Natural killer cell (primary cell): ENCODE results near the gene SPTB. TPM values are rescaled to one million over a fixed set of nuclear protein-coding genes. Genes with fewer than 3 reads are reported as not detected.

Experiments used
- ATAC-seq, 3 donors: fragments of 150-1000 bp in 2 of 3; fragments of 200-7000 bp in 1 of 3; cut with Tn5 transposase; 1 replicate in 1 of 3; 2 replicates in 2 of 3; pipeline ENCODE4 v1.10.0; 2021; ENCODE audit warnings: mild to moderate bottlenecking in 2 of 3, moderate library complexity in 2 of 3
- DNase-seq, 2 donors: peaks; one replicate each; pipeline versions ENCODE4 v3.0.0 to v3.0.0-alpha.2; 2013 to 2021; ENCODE audit warnings: mixed read lengths in 1 of 2
- H3K27ac ChIP-seq: one replicate; pipeline ENCODE4 v1.5.1; 2013; ENCODE audit warnings: mild to moderate bottlenecking, low read length
- H3K27me3 ChIP-seq: one replicate; pipeline ENCODE4 v1.6.1; 2013; ENCODE audit warnings: low read length; ENCODE audit not compliant: control insufficient read depth, insufficient read depth
- H3K36me3 ChIP-seq: one replicate; pipeline ENCODE4 v1.6.1; 2013; ENCODE audit warnings: low read length; ENCODE audit not compliant: control insufficient read depth, insufficient read depth
- H3K4me1 ChIP-seq: one replicate; pipeline ENCODE4 v1.6.1; 2013; ENCODE audit warnings: low read length; ENCODE audit not compliant: control insufficient read depth, insufficient read depth
- H3K4me3 ChIP-seq: one replicate; pipeline ENCODE4 v1.5.1; 2013; ENCODE audit warnings: low read length
- H3K9me3 ChIP-seq: one replicate; pipeline ENCODE4 v1.6.1; 2013; ENCODE audit warnings: low read length; ENCODE audit not compliant: control insufficient read depth, insufficient read depth
- H3K27ac Mint-ChIP-seq, 2 donors: one replicate each; pipeline ENCODE4 v1.8.0; 2022; ENCODE audit warnings: mild to moderate bottlenecking in 2 of 2, mixed read lengths in 2 of 2, moderate library complexity in 1 of 2
- H3K27me3 Mint-ChIP-seq, 2 donors: one replicate each; pipeline ENCODE4 v1.8.0; 2022; ENCODE audit warnings: low read depth in 2 of 2, mixed read lengths in 2 of 2
- H3K36me3 Mint-ChIP-seq: one replicate; pipeline ENCODE4 v1.8.0; 2022; ENCODE audit warnings: mixed read lengths
- H3K4me1 Mint-ChIP-seq, 2 donors: one replicate each; pipeline ENCODE4 v1.8.0; 2022; ENCODE audit warnings: mixed read lengths in 2 of 2
- H3K4me3 Mint-ChIP-seq: one replicate; pipeline ENCODE4 v1.8.0; 2022; ENCODE audit warnings: mild to moderate bottlenecking, moderate library complexity, mixed read lengths
- H3K9me3 Mint-ChIP-seq, 2 donors: one replicate each; pipeline ENCODE4 v1.8.0; 2022; ENCODE audit warnings: mixed read lengths in 2 of 2
- CTCF ChIP-seq: fragments of 200-600 bp; IDR thresholded peaks from one replicate; pipeline ENCODE4 v1.8.0; 2022; ENCODE audit warnings: antibody characterized with exemption
- WGBS: methylation state at CpG from one replicate; pipeline ENCODE4 v1.1.7; 2013; ENCODE audit warnings: missing lambda C conversion rate; ENCODE audit not compliant: insufficient coverage; 5-methylcytosine and 5-hydroxymethylcytosine counted together
- intact Hi-C: fragments of 100-400 bp; cut with micrococcal nuclease; formaldehyde crosslinking; loops from one replicate; pipeline ENCODE4 v1.14.2; 2022
- total RNA-seq, 4 donors: library from RNA; stranded (reverse); fragments of 120-200 nt in 1 of 4; gene quantifications; one replicate each; pipeline versions ENCODE4 v1.2.3 to v1.2.4, GENCODE V29; 2013 to 2022

Gene SPTB
- total RNA-seq, 3 donors from 2014 or later (not counting 1 experiment from before 2014, with no cell fraction given): 0.07 to 0.59 (median 0.13) TPM

GRCh38 chr14:64738281-64738804 is 141.4 kb downstream of the SPTB start:
- H3K4me1 ChIP-seq: peaks cover 41% of the 10 kb centered on the region
- Mint-ChIP-seq H3K27me3 (no peaks in the 10 kb centered on the region), H3K4me1 (peaks cover 31 to 49% of the 10 kb centered on the region in 2 donors), H3K27ac (peak overlapping the region in 1 of 2 donors; percentile 79), H3K9me3 (no peaks in the 10 kb centered on the region), H3K36me3 (peaks cover 8% of the 10 kb centered on the region), H3K4me3 (no peak overlapping the region)
- WGBS: 92% methylated on average over 9 of the region's 9 CpGs
- H3K4me3 ChIP-seq: no peak overlapping the region
- no peak for TF ChIP-seq CTCF
- H3K27ac ChIP-seq: no peak overlapping the region
- intact Hi-C loops: loop anchor here (5.0 kb wide), 1 partner anchor 36 kb away; the partner anchor contains the start of gene PLEKHG3
- H3K27me3 ChIP-seq: no peaks in the 10 kb centered on the region
- H3K36me3 ChIP-seq: peaks cover 72% of the 10 kb centered on the region
- DNase-seq: no peak
- no peaks in the 10 kb centered on the region for H3K9me3 ChIP-seq
- ATAC-seq: no peak

GRCh38 chr14:64737391-64738280 is 142.1 kb downstream of the SPTB start:
- DNase-seq (no peak), ATAC-seq (no peak)
- no peaks in the 10 kb centered on the region for H3K27me3 Mint-ChIP-seq
- H3K9me3 Mint-ChIP-seq: no peaks in the 10 kb centered on the region
- Histone ChIP-seq H3K9me3 (no peaks in the 10 kb centered on the region), H3K27me3 (no peaks in the 10 kb centered on the region), H3K4me1 (peaks cover 46% of the 10 kb centered on the region), H3K36me3 (peaks cover 70% of the 10 kb centered on the region), H3K4me3 (no peak overlapping the region), H3K27ac (no peak overlapping the region)
- H3K36me3 Mint-ChIP-seq: peaks cover 8% of the 10 kb centered on the region
- no peak for TF ChIP-seq CTCF
- H3K27ac Mint-ChIP-seq: peak overlapping the region in 1 of 2 donors; percentile 63
- H3K4me3 Mint-ChIP-seq: no peak overlapping the region
- intact Hi-C loops: loop anchor here (5.0 kb wide), 1 partner anchor 35 kb away; the partner anchor contains the start of gene PLEKHG3
- peaks cover 34 to 50% of the 10 kb centered on the region in 2 donors for H3K4me1 Mint-ChIP-seq
- WGBS: 93% methylated on average over 17 of the region's 17 CpGs

- H3K9me3 Mint-ChIP-seq: no peaks in the 10 kb centered on the region
- no peaks in the 10 kb centered on the region for H3K27me3 Mint-ChIP-seq
- 95% methylated on average over 25 of the region's 28 CpGs for WGBS
- Histone ChIP-seq H3K4me3 (no peak overlapping the region), H3K4me1 (peaks cover 56% of the 10 kb centered on the region), H3K36me3 (peaks cover 70% of the 10 kb centered on the region), H3K27me3 (no peaks in the 10 kb centered on the region), H3K9me3 (no peaks in the 10 kb centered on the region), H3K27ac (peak overlapping the region; percentile 67)
- no peak for TF ChIP-seq CTCF
- peaks cover 34 to 43% of the 10 kb centered on the region in 2 donors for H3K4me1 Mint-ChIP-seq
- DNase-seq (no peak), ATAC-seq (no peak)
- intact Hi-C loops: loop anchor here (5.0 kb wide), 1 partner anchor 34 kb away; the partner anchor contains the start of gene PLEKHG3
- H3K4me3 Mint-ChIP-seq: no peak overlapping the region
- H3K27ac Mint-ChIP-seq: peak overlapping the region; percentile 63 to 72
- peaks cover 8% of the 10 kb centered on the region for H3K36me3 Mint-ChIP-seq
These were observed 143.2 kb downstream of the SPTB start for GRCh38 chr14:64736271-64737169.
